HepG2 (cell line): Measurements from ENCODE around the gene MOV10L1. TPM values are rescaled to one million over a fixed set of nuclear protein-coding genes. Genes with fewer than 3 reads are reported as not detected.

Source experiments
- ATAC-seq: fragments of 200-7000 bp; cut with Tn5 transposase; 3 replicates; pipeline ENCODE4 v1.9.1; 2020; ENCODE audit warnings: mild to moderate bottlenecking, moderate library complexity
- BruUV-seq: library from RNA; stranded (reverse); fragments of 400-500 nt; replicated peaks from 2 replicates; lab custom pipeline; 2021; lab: Mats Ljungman, UMichigan
- CTCF ChIA-PET: fragments of 300-600 bp; formaldehyde crosslinking; extraction: SDS; loops from one replicate; lab custom pipeline; 2021; ENCODE audit warnings: low total read pairs, inconsistent platforms, low intra/inter-chr PET ratio; lab: Yijun Ruan, JAX
- POLR2A ChIA-PET: fragments of 350-600 bp; sonication (Branson Sonifier 250); formaldehyde crosslinking; loops from one replicate; lab custom pipeline; 2020; ENCODE audit warnings: antibody characterized with exemption, inconsistent platforms; lab: Yijun Ruan, JAX
- DNase-seq: peaks from one replicate; pipeline ENCODE4 v3.0.0-alpha.2; 2015; ENCODE audit warnings: low spot score
- FAIRE-seq: peaks from 3 replicates; lab custom pipeline; 2011; peaks lifted over from hg19 to GRCh38; lab: Jason Lieb, UNC
- H2AFZ ChIP-seq: one replicate; pipeline ENCODE4 v1.6.1; 2011; ENCODE audit warnings: low read length, inconsistent platforms
- H3K27ac ChIP-seq: fragments of 300-600 bp; 3 replicates; pipeline ENCODE4 v1.8.0; 2011; ENCODE audit warnings: mixed run types, mild to moderate bottlenecking, mixed read lengths, low read length, inconsistent platforms; ENCODE audit not compliant: insufficient read depth; ENCODE audit errors: extremely low read length
- H3K27me3 ChIP-seq, 2 experiments: fragments of 200-600 bp in 1 of 2; 2 replicates in 1 of 2; 3 replicates in 1 of 2; pipeline versions ENCODE4 v1.6.0 to v1.8.0; 2011; ENCODE audit warnings: low read length in 2 of 2, mild to moderate bottlenecking in 2 of 2, moderate library complexity in 2 of 2, inconsistent platforms in 1 of 2; ENCODE audit not compliant: insufficient read depth in 2 of 2, control insufficient read depth in 1 of 2
- H3K36me3 ChIP-seq, 2 experiments: fragments of 200-600 bp in 1 of 2; replicated peaks in 1 of 2; 2 replicates in 1 of 2; 3 replicates in 1 of 2; pipeline versions ENCODE4 v1.5.1 to v1.8.0; 2011; ENCODE audit warnings: low read length in 2 of 2, inconsistent platforms in 1 of 2; ENCODE audit not compliant: insufficient read depth in 2 of 2, control insufficient read depth in 1 of 2
- H3K4me1 ChIP-seq: 2 replicates; pipeline ENCODE4 v1.5.1; 2012; ENCODE audit warnings: low read length, inconsistent platforms; ENCODE audit not compliant: insufficient read depth
- H3K4me2 ChIP-seq: 2 replicates; pipeline ENCODE4 v1.6.0; 2011; ENCODE audit warnings: low read depth, low read length, inconsistent platforms
- H3K4me3 ChIP-seq, 3 experiments: fragments of 200-600 bp in 1 of 3; sonication (generic), shearing (Covaris generic) in 1 of 3; replicated peaks in 1 of 3; 2 replicates each; pipeline ENCODE4 v1.5.1; 2011 to 2016; ENCODE audit warnings: low read length in 3 of 3, inconsistent platforms in 2 of 3, low read depth in 2 of 3, mild to moderate bottlenecking in 2 of 3, control low read depth in 1 of 3, mixed read lengths in 1 of 3; ENCODE audit not compliant: insufficient read depth in 1 of 3
- H3K79me2 ChIP-seq: one replicate; pipeline ENCODE4 v1.6.1; 2011; ENCODE audit warnings: low read length, inconsistent platforms; ENCODE audit not compliant: insufficient read depth
- H3K9ac ChIP-seq: 2 replicates; pipeline ENCODE4 v1.6.0; 2011; ENCODE audit warnings: mild to moderate bottlenecking, low read depth, low read length, inconsistent platforms; ENCODE audit not compliant: insufficient read depth
- H3K9me3 ChIP-seq: 2 replicates; pipeline ENCODE4 v1.5.1; 2012; ENCODE audit warnings: mild to moderate bottlenecking, low read length
- H4K20me1 ChIP-seq: 2 replicates; pipeline ENCODE4 v1.6.0; 2011; ENCODE audit warnings: inconsistent platforms, mild to moderate bottlenecking, low read length, moderate library complexity; ENCODE audit not compliant: insufficient read depth
- ATM ChIP-seq: fragments of 450-650 bp; IDR thresholded peaks from 2 replicates; pipeline ENCODE4 v1.7.1; 2017; ENCODE audit warnings: mild to moderate bottlenecking, borderline replicate concordance
- EED ChIP-seq: sonication (generic); formaldehyde crosslinking; IDR thresholded peaks from 2 replicates; pipeline ENCODE4 v1.5.0; 2020; ENCODE audit warnings: mild to moderate bottlenecking, missing genetic modification reagents
- EHMT2 ChIP-seq: fragments of 200-600 bp; sonication (generic); IDR thresholded peaks from 2 replicates; pipeline ENCODE4 v1.7.0; 2017; ENCODE audit warnings: antibody characterized with exemption, low read depth, low read length, borderline replicate concordance
- ELF3 ChIP-seq: IDR thresholded peaks from 2 replicates; pipeline ENCODE4 v1.6.1; 2016; ENCODE audit warnings: missing genetic modification reagents, missing compliant biosample characterization
- FOXK1 ChIP-seq: sonication (generic); formaldehyde crosslinking; IDR thresholded peaks from 2 replicates; pipeline ENCODE4 v1.4.0; 2020; ENCODE audit warnings: low read depth, missing genetic modification reagents, borderline replicate concordance
- GLI4 ChIP-seq: sonication (generic); formaldehyde crosslinking; IDR thresholded peaks from 2 replicates; pipeline ENCODE4 v1.5.1; 2020; ENCODE audit warnings: missing genetic modification reagents, mild to moderate bottlenecking, moderate library complexity, borderline replicate concordance
- HNF4A ChIP-seq: sonication (generic); formaldehyde crosslinking; IDR thresholded peaks from 2 replicates; pipeline ENCODE4 v1.4.0; 2020; ENCODE audit warnings: missing genetic modification reagents
- HNRNPH1 ChIP-seq: fragments of 200-400 bp; formaldehyde crosslinking; optimal IDR thresholded peaks from 2 replicates; pipeline ENCODE3; 2017; ENCODE audit warnings: mild to moderate bottlenecking, low read depth, low read length
- HOXA5 ChIP-seq: sonication (generic); formaldehyde crosslinking; IDR thresholded peaks from 2 replicates; pipeline ENCODE4 v1.4.0; 2020; ENCODE audit warnings: missing genetic modification reagents
- KLF11 ChIP-seq: IDR thresholded peaks from 2 replicates; pipeline ENCODE4 v1.6.1; 2016; ENCODE audit warnings: missing compliant biosample characterization
- MBD4 ChIP-seq: IDR thresholded peaks from 2 replicates; pipeline ENCODE4 v1.6.1; 2012; ENCODE audit warnings: low read length, inconsistent platforms, borderline replicate concordance
- NFYB ChIP-seq: sonication (generic); formaldehyde crosslinking; IDR thresholded peaks from 2 replicates; pipeline ENCODE4 v1.4.0; 2020; ENCODE audit warnings: missing genetic modification reagents
- PAWR ChIP-seq: sonication (generic); formaldehyde crosslinking; IDR thresholded peaks from 2 replicates; pipeline ENCODE4 v1.4.0; 2020; ENCODE audit warnings: missing genetic modification reagents, mild to moderate bottlenecking, borderline replicate concordance
- PITX1 ChIP-seq: sonication (generic); formaldehyde crosslinking; IDR thresholded peaks from 2 replicates; pipeline ENCODE4 v1.5.1; 2020; ENCODE audit warnings: mild to moderate bottlenecking, missing genetic modification reagents
- RELA ChIP-seq: sonication (generic); formaldehyde crosslinking; IDR thresholded peaks from 2 replicates; pipeline ENCODE4 v1.4.0; 2020; ENCODE audit warnings: missing genetic modification reagents
- TCF12 ChIP-seq, 2 experiments: fragments of 450-650 bp in 1 of 2; sonication (generic) in 1 of 2; formaldehyde crosslinking in 1 of 2; IDR thresholded peaks; 2 replicates each; pipeline versions ENCODE4 v1.6.1 to v1.8.0; 2017 to 2022; ENCODE audit warnings: antibody characterized with exemption in 1 of 2, mild to moderate bottlenecking in 1 of 2, missing genetic modification reagents in 1 of 2, moderate library complexity in 1 of 2
- TOPORS ChIP-seq: sonication (generic); formaldehyde crosslinking; IDR thresholded peaks from 2 replicates; pipeline ENCODE4 v1.8.0; 2023; ENCODE audit warnings: mild to moderate bottlenecking, missing genetic modification reagents
- ZBTB3 ChIP-seq: sonication (generic); formaldehyde crosslinking; IDR thresholded peaks from 2 replicates; pipeline ENCODE4 v1.4.0; 2020; ENCODE audit warnings: low read depth, mild to moderate bottlenecking, moderate library complexity, missing genetic modification reagents, borderline replicate concordance
- ZNF251 ChIP-seq: sonication (generic); formaldehyde crosslinking; IDR thresholded peaks from 2 replicates; pipeline ENCODE4 v1.9.0; 2021; ENCODE audit warnings: mild to moderate bottlenecking, missing genetic modification reagents
- ZNF367 ChIP-seq: sonication (generic); formaldehyde crosslinking; IDR thresholded peaks from 2 replicates; pipeline ENCODE4 v1.4.0; 2020; ENCODE audit warnings: missing genetic modification reagents, borderline replicate concordance
- ZNF547 ChIP-seq: sonication (generic); formaldehyde crosslinking; IDR thresholded peaks from 2 replicates; pipeline ENCODE4 v1.5.1; 2020; ENCODE audit warnings: mild to moderate bottlenecking, missing genetic modification reagents
- ZNF644 ChIP-seq: IDR thresholded peaks from 2 replicates; pipeline ENCODE4 v1.6.1; 2016; ENCODE audit warnings: low read depth
- ZNF703 ChIP-seq: sonication (generic); formaldehyde crosslinking; IDR thresholded peaks from 2 replicates; pipeline ENCODE4 v1.5.1; 2020; ENCODE audit warnings: missing genetic modification reagents, mild to moderate bottlenecking, moderate library complexity, borderline replicate concordance
- ZNF777 ChIP-seq: sonication (generic); formaldehyde crosslinking; IDR thresholded peaks from 2 replicates; pipeline ENCODE4 v1.4.0; 2020; ENCODE audit warnings: missing genetic modification reagents
- ZNF878 ChIP-seq: sonication (generic); formaldehyde crosslinking; IDR thresholded peaks from 2 replicates; pipeline ENCODE4 v1.8.1; 2023; ENCODE audit warnings: mild to moderate bottlenecking, missing genetic modification reagents, moderate library complexity
- WGBS: methylation state at CpG from one replicate; pipeline ENCODE4 v1.1.6; 2017; ENCODE audit warnings: low lambda C conversion rate; 5-methylcytosine and 5-hydroxymethylcytosine counted together
- in situ Hi-C: cut with HindIII; loops from 2 replicates; pipeline ENCODE4 v1.10.0; 2017; ENCODE audit warnings: low pct_unique_long_range_greater_than_20kb; ENCODE audit not compliant: extremely low pct_ligation_motif_present
- intact Hi-C: fragments of 100-400 bp; cut with micrococcal nuclease; formaldehyde crosslinking; loops from one replicate; pipeline ENCODE4 v1.10.0; 2022; ENCODE audit not compliant: unreplicated experiment
- polyA plus RNA-seq, 8 experiments: library from polyadenylated mRNA; depleted of rRNA in 3 of 8; stranded (reverse) in 7 of 8; unstranded in 1 of 8; fragments of >200 nt; fragmentation: Illumina TruSeq in 4 of 8; extraction: Trizol in 4 of 8; gene quantifications; 2 replicates each; pipeline versions ENCODE4 v1.2.1 to v1.2.3, GENCODE V29; 2011 to 2016; ENCODE audit warnings: low read depth in 4 of 8, missing spikeins in 1 of 8, mixed read lengths in 1 of 8; ENCODE audit not compliant: insufficient read depth in 1 of 8
- total RNA-seq, 5 experiments: library from RNA; depleted of rRNA; stranded (reverse); fragments of >200 nt; fragmentation: Illumina TruSeq; extraction: Trizol; gene quantifications; 2 replicates each; pipeline ENCODE4 v1.2.3, GENCODE V29; 2016; ENCODE audit warnings: low read depth in 1 of 5
- TF ChIP-seq, protein P1 (sequence below): sonication (generic); formaldehyde crosslinking; IDR thresholded peaks from 2 replicates; pipeline ENCODE4 v1.4.0; 2020; ENCODE audit warnings: missing genetic modification reagents; ENCODE audit errors: not compliant biosample characterization

MOV10L1 gene
- total and polyA plus RNA-seq, 2 of the 13 experiments (the other 11 are each of a cell fraction or from before 2014, with no cell fraction given), result 0.11 to 0.12 TPM

GRCh38 chr22:50145721-50146438 lies 56.1 kb downstream of the MOV10L1 start:
- no peak for FAIRE-seq
- no peaks in the 10 kb centered on the region for H4K20me1 ChIP-seq
- peak overlapping the region; percentile 88 for H3K4me2 ChIP-seq
- ChIA-PET POLR2A (interaction anchor here (0.6 to 1.6 kb wide), 2 partner anchors 61 to 179 kb away, joined by 3 to 4 read pairs; no protein-coding TSS in a partner anchor), CTCF (interaction anchor here (1.6 to 4.3 kb wide), 2 partner anchors 64 to 91 kb away, joined by 6 to 39 read pairs; no protein-coding TSS in a partner anchor)
- H3K27ac ChIP-seq, result peak overlapping the region; percentile 51
- WGBS, result 2% methylated on average over 22 of the region's 25 CpGs
- H3K4me3 ChIP-seq, result peak overlapping the region; percentile 33 to 67 (median 44)
- peak; percentile 55 for ATAC-seq
- BruUV-seq, result no TSS peak
- in situ Hi-C loops, result loop anchor here (5.0 kb wide), 1 partner anchor 61 kb away; no protein-coding TSS in a partner anchor
- no peak overlapping the region for H2AFZ ChIP-seq
- H3K27me3 ChIP-seq, result peaks cover 2 to 35% of the 10 kb centered on the region in 2 experiments
- DNase-seq, result no peak
- peak overlapping the region; percentile 30; the same call in 1 of the 2 replicates for H3K9ac ChIP-seq
- peaks cover 85% of the 10 kb centered on the region for H3K4me1 ChIP-seq
- no peaks in the 10 kb centered on the region for H3K79me2 ChIP-seq
- no peaks in the 10 kb centered on the region for H3K36me3 ChIP-seq
- intact Hi-C loops, result loop anchor here (5.0 kb wide), 2 partner anchors 44 to 379 kb away; no protein-coding TSS in a partner anchor
- H3K9me3 ChIP-seq, result no peaks in the 10 kb centered on the region
- TF ChIP-seq, protein P1, sequence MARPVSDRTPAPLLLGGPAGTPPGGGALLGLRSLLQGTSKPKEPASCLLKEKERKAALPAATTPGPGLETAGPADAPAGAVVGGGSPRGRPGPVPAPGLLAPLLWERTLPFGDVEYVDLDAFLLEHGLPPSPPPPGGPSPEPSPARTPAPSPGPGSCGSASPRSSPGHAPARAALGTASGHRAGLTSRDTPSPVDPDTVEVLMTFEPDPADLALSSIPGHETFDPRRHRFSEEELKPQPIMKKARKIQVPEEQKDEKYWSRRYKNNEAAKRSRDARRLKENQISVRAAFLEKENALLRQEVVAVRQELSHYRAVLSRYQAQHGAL (CRISPR knock-in tag), result no peak
- TF ChIP-seq EED, result no peak
- no peak for TF ChIP-seq ATM
- TF ChIP-seq ZNF777 (CRISPR knock-in tag), result peak; percentile 73
- TF ChIP-seq PITX1 (CRISPR knock-in tag), result no peak
- TF ChIP-seq TCF12 (IDR thresholded peaks at IDR 0.05), result no peak
- no peak for TF ChIP-seq TCF12 (CRISPR knock-in tag; IDR thresholded peaks at IDR 0.05)
- no peak for TF ChIP-seq FOXK1 (CRISPR knock-in tag)
- peak; percentile 79 for TF ChIP-seq HNF4A (CRISPR knock-in tag)
- TF ChIP-seq TOPORS (CRISPR knock-in tag), result peak; percentile 23; the same call in 1 of the 2 replicates
- TF ChIP-seq HOXA5, result no peak
- no peak for TF ChIP-seq PAWR (CRISPR knock-in tag)
- no peak for TF ChIP-seq KLF11 (CRISPR knock-in tag)
- no peak for TF ChIP-seq MBD4
- no peak for TF ChIP-seq EHMT2
- TF ChIP-seq NFYB (CRISPR knock-in tag), result no peak
- no peak for TF ChIP-seq ZNF547 (CRISPR knock-in tag)
- no peak for TF ChIP-seq GLI4 (CRISPR knock-in tag)
- TF ChIP-seq ELF3 (CRISPR knock-in tag), result peak; percentile 47; the same call in 1 of the 2 replicates
- TF ChIP-seq ZNF878, result no peak
- no peak for TF ChIP-seq HNRNPH1
- TF ChIP-seq RELA, result no peak
- no peak for TF ChIP-seq ZNF644 (CRISPR knock-in tag)
- no peak for TF ChIP-seq ZNF367 (CRISPR knock-in tag)
- TF ChIP-seq ZNF703, result no peak
- no peak; the same call in 1 of the 2 replicates for TF ChIP-seq ZNF251 (CRISPR knock-in tag)
- TF ChIP-seq ZBTB3 (CRISPR knock-in tag), result no peak
